ENCODE data around the gene RNF43.

Gene RNF43

DNA sequence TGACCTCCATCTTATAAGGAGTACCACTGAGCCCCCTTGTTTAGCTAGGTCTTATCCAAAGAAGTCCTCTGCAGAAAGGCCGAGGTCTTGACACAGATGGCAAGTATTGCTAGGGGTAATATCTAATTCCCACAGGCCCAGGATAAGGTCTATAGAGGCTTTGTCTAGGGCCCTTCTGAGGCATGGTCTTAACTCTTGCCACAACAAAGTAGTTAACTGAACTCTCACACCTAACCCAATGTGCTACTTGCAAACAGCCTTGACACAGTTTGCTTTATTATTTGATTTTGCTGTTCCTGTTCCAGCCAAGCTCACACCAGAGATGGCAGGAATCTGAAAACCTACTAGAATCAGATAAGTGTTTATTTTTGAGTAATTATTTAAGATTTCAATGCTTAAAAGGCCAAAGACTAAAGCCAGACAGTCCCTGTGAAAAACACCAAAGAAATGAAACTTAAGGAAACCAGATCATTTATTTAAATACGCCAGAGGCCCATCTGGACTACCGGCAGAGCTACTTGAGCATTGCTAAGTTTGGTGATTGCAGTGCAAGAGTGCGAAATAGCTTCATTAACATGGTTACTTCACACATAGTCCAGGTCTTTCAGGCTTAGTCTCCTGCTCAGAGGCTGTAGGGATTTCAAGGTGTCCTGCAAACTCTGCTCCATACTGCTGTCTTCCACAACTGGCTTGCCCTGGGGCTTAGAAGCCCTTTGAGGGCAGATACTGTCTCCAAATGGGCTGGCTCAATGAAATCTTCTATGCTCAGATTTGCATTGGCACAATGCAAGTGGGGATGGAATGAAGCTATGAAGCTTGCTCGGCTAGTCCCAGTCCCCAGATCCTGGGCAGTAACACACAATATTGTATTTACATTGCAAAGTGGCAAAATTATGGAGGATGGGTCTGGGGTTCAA is 36.9 kb downstream of the RNF43 start:
- no peak for DNase-seq (ENCODE audit: extremely low read depth, low read depth)
- TF ChIP-seq, protein P1, sequence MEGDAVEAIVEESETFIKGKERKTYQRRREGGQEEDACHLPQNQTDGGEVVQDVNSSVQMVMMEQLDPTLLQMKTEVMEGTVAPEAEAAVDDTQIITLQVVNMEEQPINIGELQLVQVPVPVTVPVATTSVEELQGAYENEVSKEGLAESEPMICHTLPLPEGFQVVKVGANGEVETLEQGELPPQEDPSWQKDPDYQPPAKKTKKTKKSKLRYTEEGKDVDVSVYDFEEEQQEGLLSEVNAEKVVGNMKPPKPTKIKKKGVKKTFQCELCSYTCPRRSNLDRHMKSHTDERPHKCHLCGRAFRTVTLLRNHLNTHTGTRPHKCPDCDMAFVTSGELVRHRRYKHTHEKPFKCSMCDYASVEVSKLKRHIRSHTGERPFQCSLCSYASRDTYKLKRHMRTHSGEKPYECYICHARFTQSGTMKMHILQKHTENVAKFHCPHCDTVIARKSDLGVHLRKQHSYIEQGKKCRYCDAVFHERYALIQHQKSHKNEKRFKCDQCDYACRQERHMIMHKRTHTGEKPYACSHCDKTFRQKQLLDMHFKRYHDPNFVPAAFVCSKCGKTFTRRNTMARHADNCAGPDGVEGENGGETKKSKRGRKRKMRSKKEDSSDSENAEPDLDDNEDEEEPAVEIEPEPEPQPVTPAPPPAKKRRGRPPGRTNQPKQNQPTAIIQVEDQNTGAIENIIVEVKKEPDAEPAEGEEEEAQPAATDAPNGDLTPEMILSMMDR (IDR thresholded peaks at IDR 0.05; ENCODE audit: low read depth, low read length), result no peak

DNA sequence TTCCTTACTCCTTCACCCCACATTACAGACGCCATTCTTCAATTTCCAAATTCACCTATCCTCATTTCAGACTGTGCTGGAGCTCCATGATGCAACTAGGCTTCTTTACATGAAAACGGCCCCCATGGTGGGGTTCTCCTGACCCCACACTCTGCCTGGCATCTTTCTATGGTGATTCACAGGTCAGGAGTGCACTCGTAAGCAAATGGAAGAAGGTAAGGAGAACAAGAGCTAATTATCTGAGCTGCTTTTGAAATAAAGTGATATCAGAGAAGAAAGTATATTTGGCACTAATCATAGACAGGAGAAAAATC is 37.9 kb downstream of the RNF43 start:
- TF ChIP-seq, protein P1 (IDR thresholded peaks at IDR 0.05; ENCODE audit: low read depth, low read length), result no peak
- no peak for DNase-seq (ENCODE audit: extremely low read depth, low read depth)

DNA sequence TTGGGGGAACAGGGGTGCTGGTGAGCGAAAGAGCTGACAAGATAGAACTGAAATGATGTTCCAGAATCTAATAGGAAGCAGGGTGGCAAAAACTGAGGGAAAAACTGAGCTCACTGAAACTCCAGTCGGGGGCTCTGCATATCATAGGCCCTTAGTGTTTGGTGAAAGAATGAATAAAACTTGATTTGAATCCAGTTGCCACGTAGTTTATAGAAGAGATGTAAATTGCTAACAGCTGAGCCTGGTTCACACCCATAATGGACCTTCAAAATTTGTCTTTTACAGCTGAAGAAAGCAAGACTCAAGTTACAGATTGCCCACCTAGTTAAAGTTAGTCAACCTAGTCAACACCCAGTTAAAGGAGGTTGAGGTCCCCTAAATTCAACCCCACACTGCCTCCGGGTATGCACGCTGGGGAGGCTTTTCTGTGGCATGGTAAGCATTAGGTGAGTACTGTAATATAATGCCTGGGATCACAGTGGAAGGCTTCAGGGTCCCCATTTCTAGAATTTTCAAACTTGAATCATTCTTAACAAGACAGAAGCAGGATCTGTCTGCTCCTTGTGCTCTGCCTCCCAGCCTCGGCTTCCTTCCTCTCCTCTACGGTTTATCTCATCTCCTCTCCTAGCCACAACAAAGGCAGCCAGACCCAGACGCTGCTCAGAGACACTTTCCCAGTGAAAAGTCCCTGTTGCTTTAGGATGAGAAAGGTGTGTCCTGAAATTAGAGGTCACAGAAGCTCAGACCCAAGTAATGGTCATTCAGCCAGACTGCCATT is 38.4 kb downstream of the RNF43 start:
- no peak for DNase-seq (ENCODE audit: extremely low read depth, low read depth)
- TF ChIP-seq, protein P1 (IDR thresholded peaks at IDR 0.05; ENCODE audit: low read depth, low read length), result no peak

DNA sequence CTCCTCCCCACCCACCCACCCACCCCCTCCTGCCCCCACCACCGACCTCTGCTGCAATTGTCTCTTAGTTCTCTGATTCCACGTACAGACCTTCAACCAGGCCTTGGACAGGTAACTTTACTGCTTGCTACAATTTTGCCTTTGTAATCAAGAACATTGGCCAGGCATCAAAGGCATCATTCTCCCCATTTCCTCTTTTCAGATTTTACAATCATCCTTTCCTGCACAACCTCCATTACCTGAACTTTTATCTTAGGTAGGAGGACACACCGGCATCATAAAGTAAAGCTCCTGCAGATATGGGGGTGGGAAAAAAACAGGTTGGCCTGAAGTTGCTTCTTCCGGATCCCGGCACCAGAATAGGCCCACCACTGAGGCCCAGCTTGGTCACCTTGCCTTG is 39.7 kb downstream of the RNF43 start:
- DNase-seq (ENCODE audit: extremely low read depth, low read depth), result no peak
- TF ChIP-seq, protein P1 (IDR thresholded peaks at IDR 0.05; ENCODE audit: low read depth, low read length), result no peak

DNA sequence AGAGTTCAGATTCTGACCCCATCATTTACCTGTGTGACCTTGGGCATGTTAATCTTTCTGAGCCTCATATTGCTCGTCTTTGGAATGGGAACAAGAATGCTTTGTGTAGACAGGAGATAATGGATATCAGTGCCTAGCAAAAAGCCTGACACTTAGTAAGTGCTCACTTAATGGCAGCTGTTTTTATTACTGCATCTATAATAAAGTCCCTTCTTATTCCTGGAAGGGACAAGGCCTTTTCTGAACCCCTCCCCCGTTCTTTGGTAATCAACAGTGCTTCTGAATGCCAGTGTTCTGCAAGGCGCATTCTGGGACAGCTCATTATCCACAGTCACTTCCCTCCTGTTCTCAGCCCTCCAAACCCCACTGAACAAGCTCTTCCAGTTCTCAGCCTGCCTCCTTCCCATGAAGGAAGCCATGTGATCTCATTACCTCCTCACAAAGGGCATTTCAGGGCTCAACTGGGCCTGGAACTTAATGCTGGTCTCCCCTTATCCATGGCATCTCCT is 40.2 kb downstream of the RNF43 start:
- DNase-seq (ENCODE audit: extremely low read depth, low read depth), result no peak
- TF ChIP-seq, protein P1 (IDR thresholded peaks at IDR 0.05; ENCODE audit: low read depth, low read length), result no peak

DNA sequence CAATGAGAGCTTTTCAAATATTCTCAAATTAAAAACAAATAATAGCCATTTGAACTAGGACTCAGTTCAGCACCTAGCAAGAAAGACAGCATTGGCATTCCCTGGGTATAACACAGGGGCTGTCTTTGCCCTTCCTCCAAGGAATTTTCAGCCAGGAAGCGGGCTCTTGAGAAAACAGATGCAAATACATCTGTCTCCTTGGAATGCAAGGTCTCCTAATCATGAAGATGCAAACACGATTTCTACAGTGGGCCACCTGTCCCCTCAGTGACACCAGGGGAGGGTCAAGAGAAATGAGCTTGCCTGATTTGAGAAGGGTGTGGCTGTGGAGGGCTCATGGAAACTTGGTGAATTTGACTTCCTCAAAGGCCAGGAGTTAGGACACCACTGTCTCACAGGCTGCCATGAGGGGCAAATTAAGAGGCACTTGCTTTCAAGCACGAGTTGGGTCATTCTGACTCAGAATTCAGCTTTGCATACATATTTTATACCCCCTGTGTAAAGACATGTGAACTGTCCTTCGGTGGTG is 40.8 kb downstream of the RNF43 start:
- TF ChIP-seq, protein P1 (IDR thresholded peaks at IDR 0.05; ENCODE audit: low read depth, low read length), result no peak

DNA sequence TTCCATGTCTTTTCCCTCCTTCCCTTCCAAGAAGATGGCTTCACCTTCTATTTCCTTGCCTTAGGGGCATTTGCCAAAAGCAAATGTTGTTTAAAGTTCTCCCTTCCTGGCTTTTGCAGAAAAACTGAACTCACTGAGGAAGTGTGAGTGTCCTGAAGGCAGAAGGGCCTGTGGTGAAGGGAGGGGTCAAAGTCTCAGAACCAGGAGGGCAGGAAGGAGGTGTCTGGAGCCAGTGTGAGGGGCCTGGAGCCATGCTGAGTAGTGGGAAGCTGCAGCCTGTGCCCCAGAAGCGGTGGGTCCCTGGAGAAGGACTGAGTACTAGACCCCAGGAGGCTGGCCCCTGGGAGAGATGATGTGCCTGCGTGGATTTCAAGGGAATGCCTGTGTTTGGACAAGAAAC is 41.5 kb downstream of the RNF43 start:
- TF ChIP-seq, protein P1 (IDR thresholded peaks at IDR 0.05; ENCODE audit: low read depth, low read length), result no peak
- DNase-seq (ENCODE audit: extremely low read depth, low read depth), result no peak

More for the DNA sequence above, 40.8 kb downstream of the RNF43 start:
- DNase-seq (ENCODE audit: extremely low read depth, low read depth), result no peak

All from AG09319 (cell line).